A549 (cell line): ENCODE measurements around the gene COPS3. TPM values are rescaled to one million over a fixed set of nuclear protein-coding genes. Genes with fewer than 3 reads are reported as not detected.

ENCODE experiments used
- ATAC-seq, 2 experiments: fragments of 200-7000 bp in 1 of 2; fragments of >200 bp in 1 of 2; cut with Nextera tagmentation in 1 of 2; cut with Tn5 transposase in 1 of 2; 3 replicates each; pipeline versions ENCODE4 v1.8.0 to v1.9.1; 2018 to 2020; ENCODE audit warnings: mild to moderate bottlenecking in 1 of 2, moderate library complexity in 1 of 2
- CTCF ChIA-PET: fragments of 300-600 bp; sonication (Branson Sonifier 250); formaldehyde crosslinking; extraction: SDS; loops from one replicate; lab custom pipeline; 2021; ENCODE audit warnings: antibody characterized with exemption, inconsistent platforms; lab: Yijun Ruan, JAX
- POLR2A ChIA-PET: fragments of 350-600 bp; formaldehyde crosslinking; extraction: SDS; loops from one replicate; lab custom pipeline; 2021; ENCODE audit warnings: antibody characterized with exemption, inconsistent platforms; lab: Yijun Ruan, JAX
- DNase-seq, 2 experiments: peaks; one replicate each; pipeline versions ENCODE4 v3.0.0 to v3.0.0-alpha.2; 2011 to 2016; ENCODE audit warnings: low read depth in 1 of 2, low spot score in 1 of 2
- FAIRE-seq: peaks from 2 replicates; lab custom pipeline; 2011; peaks lifted over from hg19 to GRCh38; lab: Jason Lieb, UNC
- H3K27ac ChIP-seq, 2 experiments: fragments of >200 bp; sonication (Bioruptor Twin); formaldehyde crosslinking; 3 replicates each; pipeline ENCODE4 v1.5.1; 2016 to 2017
- H3K4me1 ChIP-seq: fragments of >200 bp; sonication (Bioruptor Twin); formaldehyde crosslinking; 3 replicates; pipeline ENCODE4 v1.6.1; 2016
- H3K4me2 ChIP-seq: fragments of >200 bp; sonication (Bioruptor Twin); formaldehyde crosslinking; 3 replicates; pipeline ENCODE4 v1.6.1; 2016
- H3K4me3 ChIP-seq: fragments of >200 bp; sonication (Bioruptor Twin); formaldehyde crosslinking; 3 replicates; pipeline ENCODE4 v1.5.1; 2016
- H3K9me3 ChIP-seq: fragments of >200 bp; sonication (Bioruptor Twin); formaldehyde crosslinking; 3 replicates; pipeline ENCODE4 v1.6.1; 2016
- CHD2 ChIP-seq: fragments of 150-350 bp; IDR thresholded peaks from 2 replicates; pipeline ENCODE4 v1.6.1; 2014; ENCODE audit warnings: low read length; ENCODE audit not compliant: partially characterized antibody
- EHF ChIP-seq: fragments of 250-450 bp; sonication (Bioruptor Pico); IDR thresholded peaks from 2 replicates; pipeline ENCODE4 v1.5.0; 2020; ENCODE audit warnings: mild to moderate bottlenecking
- ELK1 ChIP-seq: fragments of 150-350 bp; IDR thresholded peaks from 2 replicates; pipeline ENCODE4 v1.6.1; 2014; ENCODE audit warnings: low read depth, mild to moderate bottlenecking, low read length
- HOXB5 ChIP-seq: fragments of 250-450 bp; sonication (Bioruptor Pico); IDR thresholded peaks from 2 replicates; pipeline ENCODE4 v1.5.0; 2020; ENCODE audit warnings: mild to moderate bottlenecking, moderate library complexity
- NFE2L2 ChIP-seq: fragments of 150-350 bp; conservative IDR thresholded peaks from 2 replicates; pipeline ENCODE4 v1.6.1; 2014; ENCODE audit warnings: low read length
- PBX3 ChIP-seq: IDR thresholded peaks from 2 replicates; pipeline ENCODE4 v1.6.1; 2012
- PHF8 ChIP-seq: fragments of 200-600 bp; sonication (generic); IDR thresholded peaks from 2 replicates; pipeline ENCODE4 v1.6.1; 2016; ENCODE audit warnings: low read depth, mild to moderate bottlenecking, antibody characterized with exemption, moderate library complexity, borderline replicate concordance
- RAD21 ChIP-seq, 2 experiments: fragments of >200 bp in 1 of 2; sonication (Bioruptor Twin) in 1 of 2; formaldehyde crosslinking in 1 of 2; IDR thresholded peaks in 1 of 2; conservative IDR thresholded peaks in 1 of 2; 2 replicates in 1 of 2; 3 replicates in 1 of 2; pipeline ENCODE4 v1.6.1; 2012 to 2018; ENCODE audit warnings: inconsistent platforms in 1 of 2
- SMC3 ChIP-seq: fragments of >200 bp; sonication (Bioruptor Twin); formaldehyde crosslinking; IDR thresholded peaks from 3 replicates; pipeline ENCODE4 v1.6.1; 2018; ENCODE audit warnings: inconsistent platforms
- TP53 ChIP-seq: fragments of 250-450 bp; sonication (Bioruptor Pico); IDR thresholded peaks from 2 replicates; pipeline ENCODE4 v1.5.0; 2021; ENCODE audit warnings: mild to moderate bottlenecking, moderate library complexity
- ZFP36 ChIP-seq: fragments of 450-650 bp; IDR thresholded peaks from 2 replicates; pipeline ENCODE4 v1.6.1; 2014; ENCODE audit warnings: borderline replicate concordance; ENCODE audit not compliant: partially characterized antibody
- WGBS: methylation state at CpG from one replicate; pipeline ENCODE4 v1.1.6; 2017; ENCODE audit errors: missing lambda C conversion rate; 5-methylcytosine and 5-hydroxymethylcytosine counted together
- polyA plus RNA-seq, 4 experiments: library from polyadenylated mRNA; depleted of rRNA in 3 of 4; stranded (reverse); fragments of >200 nt; fragmentation: RNase III in 1 of 4; extraction: RNeasy Plus Mini Kit Qiagen cat#74134 plus additional on column Dnase treatment in 1 of 4; gene quantifications; 2 replicates in 3 of 4; 3 replicates in 1 of 4; pipeline ENCODE4 v1.2.3, GENCODE V29; 2011 to 2017
- TF ChIP-seq, protein P1 (sequence below): fragments of >200 bp; sonication (Bioruptor Twin); formaldehyde crosslinking; IDR thresholded peaks from 3 replicates; pipeline ENCODE4 v1.5.1; 2016
- TF ChIP-seq, protein P2 (sequence below): fragments of >200 bp; sonication (Bioruptor Twin); formaldehyde crosslinking; IDR thresholded peaks from 2 replicates; pipeline ENCODE4 v1.6.1; 2016

The COPS3 gene
- polyA plus RNA-seq, 2 of the 4 experiments (the other 2 are of a cell fraction), result 149 to 204 TPM

- ChIA-PET POLR2A (no interaction called here), CTCF (interaction anchor here (0.7 to 4.4 kb wide), 5 partner anchors 11 to 315 kb away, joined by 3 to 16 read pairs (median 4); no protein-coding TSS in a partner anchor)
- H3K4me1 ChIP-seq, result no peaks in the 10 kb centered on the region
- no peak for DNase-seq
- TF ChIP-seq HOXB5 (no peak), TP53 (CRISPR knock-in tag) (no peak), ELK1 (no peak), PBX3 (no peak), NFE2L2 (no peak)
- H3K4me3 ChIP-seq, result no peak overlapping the region
- 77% methylated on average over 5 of the region's 5 CpGs for WGBS
- H3K9me3 ChIP-seq, result no peaks in the 10 kb centered on the region
- no peak for FAIRE-seq
- no peak overlapping the region for H3K4me2 ChIP-seq
- ATAC-seq, result no peak
- no peak overlapping the region for H3K27ac ChIP-seq
Measured at GRCh38 chr17:17314501-17315071, 33.5 kb upstream of the COPS3 start.

DNA sequence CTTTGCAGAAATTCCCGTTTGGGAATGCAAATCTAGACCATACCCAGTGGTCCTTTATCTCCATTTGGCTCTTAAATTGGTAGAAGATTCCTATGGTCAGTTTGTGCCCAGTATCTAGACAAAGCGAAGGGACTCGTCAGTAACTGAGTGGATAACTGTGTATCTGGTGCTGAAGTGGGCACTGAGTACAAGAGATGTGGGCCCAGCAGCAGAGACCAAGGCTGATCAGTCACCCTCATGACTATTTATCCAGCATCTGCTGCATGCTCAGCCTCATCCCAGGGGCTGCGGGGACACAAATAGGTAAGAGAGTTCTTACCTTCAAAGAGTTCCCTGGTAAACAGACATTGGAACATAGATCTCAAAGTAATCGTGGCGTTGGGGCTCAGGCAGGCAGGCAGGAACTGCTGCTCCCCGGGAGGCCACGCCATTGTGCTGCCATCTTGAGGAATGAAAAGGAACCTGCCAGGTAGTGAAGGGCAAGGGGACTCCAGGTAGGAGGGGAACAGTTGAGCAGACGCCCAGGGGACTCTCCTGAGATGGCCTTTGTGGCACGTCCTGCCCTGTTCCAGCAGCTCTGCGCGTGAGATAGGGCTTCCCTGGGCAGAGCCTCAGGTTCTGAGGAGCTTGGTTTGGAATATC lies 32.4 kb upstream of the COPS3 start:
- H3K9me3 ChIP-seq, result no peaks in the 10 kb centered on the region
- peak; percentile 71 to 85 for DNase-seq
- 57% methylated on average over 12 of the region's 12 CpGs for whole genome bisulfite sequencing
- H3K27ac ChIP-seq, result no peak overlapping the region
- peak; percentile 92 for FAIRE-seq
- POLR2A ChIA-PET, result interaction anchor here (0.7 kb wide), 1 partner anchor 258 kb away, joined by 4 read pairs; no protein-coding TSS in a partner anchor
- peak; percentile 74 to 83 for TF ChIP-seq RAD21 (conservative IDR thresholded peaks at IDR 0.05 in 1 of 2, IDR thresholded peaks at IDR 0.05 in 1 of 2)
- TF ChIP-seq SMC3, result peak; percentile 63
- TF ChIP-seq, protein P1, sequence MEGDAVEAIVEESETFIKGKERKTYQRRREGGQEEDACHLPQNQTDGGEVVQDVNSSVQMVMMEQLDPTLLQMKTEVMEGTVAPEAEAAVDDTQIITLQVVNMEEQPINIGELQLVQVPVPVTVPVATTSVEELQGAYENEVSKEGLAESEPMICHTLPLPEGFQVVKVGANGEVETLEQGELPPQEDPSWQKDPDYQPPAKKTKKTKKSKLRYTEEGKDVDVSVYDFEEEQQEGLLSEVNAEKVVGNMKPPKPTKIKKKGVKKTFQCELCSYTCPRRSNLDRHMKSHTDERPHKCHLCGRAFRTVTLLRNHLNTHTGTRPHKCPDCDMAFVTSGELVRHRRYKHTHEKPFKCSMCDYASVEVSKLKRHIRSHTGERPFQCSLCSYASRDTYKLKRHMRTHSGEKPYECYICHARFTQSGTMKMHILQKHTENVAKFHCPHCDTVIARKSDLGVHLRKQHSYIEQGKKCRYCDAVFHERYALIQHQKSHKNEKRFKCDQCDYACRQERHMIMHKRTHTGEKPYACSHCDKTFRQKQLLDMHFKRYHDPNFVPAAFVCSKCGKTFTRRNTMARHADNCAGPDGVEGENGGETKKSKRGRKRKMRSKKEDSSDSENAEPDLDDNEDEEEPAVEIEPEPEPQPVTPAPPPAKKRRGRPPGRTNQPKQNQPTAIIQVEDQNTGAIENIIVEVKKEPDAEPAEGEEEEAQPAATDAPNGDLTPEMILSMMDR, result peak; percentile 64
- TF ChIP-seq, protein P2, sequence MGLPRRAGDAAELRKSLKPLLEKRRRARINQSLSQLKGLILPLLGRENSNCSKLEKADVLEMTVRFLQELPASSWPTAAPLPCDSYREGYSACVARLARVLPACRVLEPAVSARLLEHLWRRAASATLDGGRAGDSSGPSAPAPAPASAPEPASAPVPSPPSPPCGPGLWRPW, result no peak
- TF ChIP-seq TP53 (CRISPR knock-in tag), result no peak
- CTCF ChIA-PET, result interaction anchor here (0.6 to 4.4 kb wide), 15 partner anchors 9 to 314 kb away, joined by 3 to 16 read pairs (median 4); no protein-coding TSS in a partner anchor
- H3K4me3 ChIP-seq, result no peak overlapping the region
- no peak overlapping the region for H3K4me2 ChIP-seq
- H3K4me1 ChIP-seq, result no peaks in the 10 kb centered on the region
- peak; percentile 90 to 97 for ATAC-seq

- Histone ChIP-seq H3K4me1 (peaks cover 11% of the 10 kb centered on the region; the same call in 2 of the 3 replicates), H3K9me3 (no peaks in the 10 kb centered on the region), H3K27ac (no peak overlapping the region), H3K4me2 (no peak overlapping the region), H3K4me3 (no peak overlapping the region)
- no peak for DNase-seq
- CTCF ChIA-PET, result no interaction called here
- ATAC-seq, result no peak
- POLR2A ChIA-PET, result no interaction called here
- 70% methylated on average over 1 of the region's 1 CpG for WGBS
- TF ChIP-seq ZFP36, result peak; percentile 15
- TF ChIP-seq EHF (CRISPR knock-in tag), result no peak
- TF ChIP-seq CHD2, result no peak
- TF ChIP-seq PHF8, result no peak
- TF ChIP-seq NFE2L2, result no peak
- FAIRE-seq, result no peak
Measured at GRCh38 chr17:17309356-17309755, 28.3 kb upstream of the COPS3 start.
